ENCODE results near the gene MAP2K5. TPM values are rescaled to one million over a fixed set of nuclear protein-coding genes. Genes with fewer than 3 reads are reported as not detected.

Gene MAP2K5
- total RNA-seq, 1 donor from 2014 or later = 1.1 TPM

GRCh38 chr15:67515557-67515956 lies 26.9 kb upstream of the MAP2K5 start:
- Histone ChIP-seq H3K9me3 (no peaks in the 10 kb centered on the region), H3K27ac (no peak overlapping the region), H3K27me3 (no peaks in the 10 kb centered on the region), H3K4me3 (no peak overlapping the region), H3K4me1 (no peaks in the 10 kb centered on the region), H3K36me3 (peaks cover 0 to 18% of the 10 kb centered on the region in 2 donors)
- TF ChIP-seq CTCF (IDR thresholded peaks at IDR 0.05) = no peak
- no peak for DNase-seq (ENCODE audit: low spot score in 2 of 2)
- intact Hi-C loops (cut with DNase I) = no loop called here

GRCh38 chr15:67520321-67521028 lies 22.0 kb upstream of the MAP2K5 start:
- Histone ChIP-seq H3K4me1 (peaks cover 0 to 11% of the 10 kb centered on the region in 2 donors), H3K27ac (peak overlapping the region; percentile 91 to 93), H3K36me3 (no peaks in the 10 kb centered on the region), H3K27me3 (no peaks in the 10 kb centered on the region), H3K9me3 (no peaks in the 10 kb centered on the region), H3K4me3 (peak overlapping the region; percentile 76 to 78)
- intact Hi-C loops (cut with DNase I) = loop anchor here (1.0 to 2.0 kb wide), 2 partner anchors 22 to 318 kb away; partner anchors contain the start of gene MAP2K5
- no peak for DNase-seq (ENCODE audit: low spot score in 2 of 2)
- no peak for TF ChIP-seq CTCF (IDR thresholded peaks at IDR 0.05)

- TF ChIP-seq CTCF (IDR thresholded peaks at IDR 0.05) = no peak
- intact Hi-C loops (cut with DNase I) = loop anchor here (1.0 to 2.0 kb wide), 2 partner anchors 21 to 318 kb away; partner anchors contain the start of gene MAP2K5
These were observed 21.3 kb upstream of the MAP2K5 start, which contains the start of gene C15orf61 for GRCh38 chr15:67521029-67521782. C15orf61 (plus strand) TSS chr15:67521131; CDS start chr15:67521249, 118 bp downstream.

GRCh38 chr15:67521783-67522568 lies 20.5 kb upstream of the MAP2K5 start:
- intact Hi-C loops (cut with DNase I) = loop anchor here (1.0 to 2.0 kb wide), 2 partner anchors 20 to 317 kb away; partner anchors contain the start of gene MAP2K5
- no peak for TF ChIP-seq CTCF (IDR thresholded peaks at IDR 0.05)

More at GRCh38 chr15:67521029-67521782, 21.3 kb upstream of the MAP2K5 start, which contains the start of gene C15orf61:
- no peaks in the 10 kb centered on the region for H3K9me3 ChIP-seq
- H3K4me1 ChIP-seq = peaks cover 0 to 11% of the 10 kb centered on the region in 2 donors
- H3K27ac ChIP-seq = peak within 1 kb of the TSS; percentile 91 to 93
- no peaks in the 10 kb centered on the region for H3K36me3 ChIP-seq
- H3K27me3 ChIP-seq = no peaks in the 10 kb centered on the region
- peak within 1 kb of the TSS; percentile 76 to 78 for H3K4me3 ChIP-seq
- DNase-seq (ENCODE audit: low spot score in 2 of 2) = peak; percentile 40 to 90

GRCh38 chr15:67523330-67523729 lies 19.2 kb upstream of the MAP2K5 start:
- no peaks in the 10 kb centered on the region for H3K27me3 ChIP-seq
- H3K36me3 ChIP-seq = peaks cover 0 to 19% of the 10 kb centered on the region in 2 donors
- no peaks in the 10 kb centered on the region for H3K9me3 ChIP-seq
- no peak for TF ChIP-seq CTCF (IDR thresholded peaks at IDR 0.05)
- intact Hi-C loops (cut with DNase I) = no loop called here
- no peak for DNase-seq (ENCODE audit: low spot score in 2 of 2)
- H3K27ac ChIP-seq = no peak overlapping the region
- peaks cover 0 to 11% of the 10 kb centered on the region in 2 donors for H3K4me1 ChIP-seq
- H3K4me3 ChIP-seq = peak overlapping the region in 1 of 2 donors; percentile 78

More at GRCh38 chr15:67521783-67522568, 20.5 kb upstream of the MAP2K5 start:
- Histone ChIP-seq H3K9me3 (no peaks in the 10 kb centered on the region), H3K36me3 (peaks cover 0 to 5% of the 10 kb centered on the region in 2 donors), H3K27ac (peak overlapping the region; percentile 91 to 93), H3K4me1 (peaks cover 0 to 11% of the 10 kb centered on the region in 2 donors), H3K27me3 (no peaks in the 10 kb centered on the region), H3K4me3 (peak overlapping the region; percentile 76 to 78)
- no peak for DNase-seq (ENCODE audit: low spot score in 2 of 2)

Data from ascending aorta (tissue), 2 donors.